SW 1271 (cell line): Measurements from ENCODE around the gene CFAP65.

Source experiments
- DNase-seq, 2 experiments: peaks; one replicate each; lab custom pipeline; 2025; lab: John Stamatoyannopoulos, UW

The CFAP65 gene

DNA sequence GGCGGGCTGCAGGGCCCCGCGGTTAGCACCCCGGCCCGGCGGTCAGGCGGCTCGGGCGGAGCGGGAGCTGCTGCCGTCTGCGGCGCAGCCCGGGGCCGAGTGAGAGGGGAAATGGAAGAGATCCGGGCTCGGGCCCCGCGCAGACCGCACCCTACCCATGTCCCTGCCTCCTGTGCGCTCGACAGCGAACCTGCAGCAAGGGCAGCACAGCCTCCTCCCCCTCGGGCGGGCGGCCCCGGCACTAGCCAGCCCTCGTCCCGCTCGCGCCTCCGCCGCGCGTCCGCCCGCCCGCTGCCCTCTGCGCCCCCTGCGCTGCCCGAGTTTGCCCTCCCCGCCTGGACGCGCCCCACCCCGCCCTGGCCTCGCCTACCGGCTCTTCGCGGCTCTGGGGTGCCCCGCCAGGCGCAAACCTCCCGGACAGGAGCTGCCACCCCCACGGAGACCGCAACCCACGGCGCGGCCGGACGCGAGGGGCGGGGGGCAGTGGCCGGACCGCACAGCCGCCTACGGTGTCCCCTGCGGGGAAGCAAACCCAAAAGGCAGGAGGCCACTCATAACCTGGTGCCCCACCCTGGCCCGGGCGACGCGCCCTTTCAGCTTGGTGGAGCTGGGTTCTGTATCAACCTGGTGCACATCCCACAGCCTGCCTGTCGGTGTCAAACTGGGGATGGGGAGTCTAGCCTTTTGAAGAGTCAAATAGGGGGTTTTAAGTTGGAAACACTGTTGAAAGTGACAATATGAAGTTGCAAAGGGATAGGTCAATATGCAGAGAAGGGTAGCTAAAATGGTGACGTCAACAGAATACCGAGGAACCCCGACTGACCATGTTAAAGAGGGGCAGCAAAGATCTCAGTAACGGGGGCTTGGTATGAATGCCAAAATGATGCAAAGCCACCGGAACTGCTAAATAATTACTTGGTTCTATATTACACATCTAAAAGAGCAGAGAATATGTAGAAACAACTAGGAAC lies 19.8 kb upstream of the CFAP65 start, which contains the start of gene IHH:
Gene IHH (minus strand): TSS at position 101 of the 971 bp plus-strand sequence. CDS start 454 bp downstream, outside the sequence.
- no peak for DNase-seq

DNA sequence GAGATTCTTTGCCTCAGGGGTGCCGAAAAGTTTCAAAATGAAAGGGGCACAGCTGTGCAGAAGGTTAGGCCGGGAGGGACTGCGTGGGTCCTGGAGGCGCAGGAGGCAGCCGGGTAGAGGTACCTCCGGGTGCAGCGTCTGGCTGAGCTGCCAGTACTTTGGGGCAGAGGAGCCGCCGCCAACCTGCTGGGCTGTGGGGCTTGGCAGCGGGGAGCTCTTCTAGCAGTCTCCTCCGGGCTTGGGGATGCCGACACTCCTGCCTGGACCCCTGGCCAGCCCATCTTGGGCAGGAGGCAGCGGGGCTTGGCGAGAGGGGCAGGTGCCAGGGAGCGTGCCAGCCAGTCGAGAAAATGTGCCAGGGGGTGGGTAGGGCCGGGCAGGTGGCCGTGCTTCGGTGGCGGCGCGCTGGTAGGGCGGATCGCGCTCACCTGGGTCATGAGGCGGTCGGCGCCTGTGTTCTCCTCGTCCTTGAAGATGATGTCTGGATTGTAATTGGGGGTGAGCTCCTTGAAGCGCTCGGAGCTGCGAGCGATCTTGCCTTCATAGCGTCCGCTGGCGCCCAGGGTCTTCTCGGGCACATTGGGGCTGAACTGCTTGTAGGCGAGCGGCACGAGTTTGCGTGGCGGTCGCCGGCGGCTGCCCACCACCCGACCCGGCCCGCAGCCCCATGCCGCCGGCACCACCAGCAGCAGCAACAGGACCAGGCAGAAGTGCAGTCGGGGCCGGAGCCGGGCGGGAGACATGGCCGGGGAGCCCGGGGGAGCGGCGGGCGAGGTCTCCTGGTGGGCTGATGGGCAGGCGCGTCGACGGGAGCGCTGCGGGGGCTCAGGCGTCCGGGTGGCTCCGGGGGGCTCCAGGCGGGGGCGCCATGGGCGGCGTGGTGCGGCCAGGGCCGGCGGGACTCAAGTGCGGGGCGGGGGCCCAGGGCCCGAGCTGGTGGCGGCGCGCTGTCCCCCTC lies 18.7 kb upstream of the CFAP65 start:
- no peak for DNase-seq

DNA sequence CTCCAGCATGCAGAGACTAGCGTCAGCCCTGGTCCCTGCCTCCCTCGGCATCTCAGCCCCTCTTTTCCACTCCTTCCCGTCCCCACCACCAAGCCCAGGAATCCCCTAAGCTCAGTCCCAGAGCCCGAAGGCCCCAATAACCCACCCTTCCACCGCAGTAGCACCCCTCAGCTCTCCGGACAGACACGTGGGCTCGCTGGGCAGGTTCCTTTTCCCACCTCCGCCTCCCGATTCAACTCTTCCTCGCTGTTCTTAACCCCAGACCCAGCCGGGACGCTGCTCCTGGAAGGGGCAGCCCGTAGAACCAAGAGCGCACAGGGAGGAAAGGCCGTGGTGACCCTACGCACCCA lies 18.0 kb upstream of the CFAP65 start:
- no peak for DNase-seq

DNA sequence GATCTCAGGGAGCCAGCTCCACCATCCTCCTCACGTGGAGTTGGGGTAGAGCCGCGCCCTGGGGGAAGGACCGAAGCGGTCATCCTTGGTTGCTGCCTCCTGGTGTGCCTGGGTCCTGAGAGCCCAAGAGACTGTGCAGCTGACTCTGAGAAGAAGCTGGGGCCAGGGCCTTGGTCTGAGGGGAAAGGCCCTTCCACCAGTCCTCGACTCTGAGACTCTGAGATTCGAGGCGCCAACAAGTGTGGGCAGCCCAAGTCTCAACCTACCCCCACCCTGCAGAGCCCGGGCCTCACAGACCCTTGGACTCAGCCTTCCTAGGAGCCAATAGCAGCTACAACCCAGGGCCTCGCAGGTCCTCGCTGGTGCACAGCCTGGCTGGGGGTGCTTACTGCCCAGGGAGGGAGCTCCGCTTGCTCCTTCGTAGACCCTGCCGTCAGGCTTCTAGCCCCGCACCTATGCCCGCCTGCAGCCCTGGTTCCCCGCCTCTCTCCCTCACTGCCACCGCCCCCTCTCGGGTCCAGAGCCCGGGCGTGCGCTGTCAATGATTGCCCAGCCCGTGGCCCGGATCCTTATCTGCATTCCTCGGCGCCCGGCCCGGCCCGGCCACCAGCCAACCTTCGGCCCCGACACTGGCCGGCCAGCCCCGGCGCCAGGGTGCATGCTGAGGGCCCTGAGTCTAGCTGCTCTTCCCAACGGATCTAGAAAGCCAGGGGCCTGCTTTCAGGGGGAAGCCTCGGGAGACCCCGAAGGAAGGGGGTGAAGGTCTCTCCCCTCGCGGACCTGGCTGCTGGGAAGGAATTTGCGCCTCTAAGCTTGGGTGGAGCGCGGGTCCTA lies 17.4 kb upstream of the CFAP65 start:
- DNase-seq: no peak

DNA sequence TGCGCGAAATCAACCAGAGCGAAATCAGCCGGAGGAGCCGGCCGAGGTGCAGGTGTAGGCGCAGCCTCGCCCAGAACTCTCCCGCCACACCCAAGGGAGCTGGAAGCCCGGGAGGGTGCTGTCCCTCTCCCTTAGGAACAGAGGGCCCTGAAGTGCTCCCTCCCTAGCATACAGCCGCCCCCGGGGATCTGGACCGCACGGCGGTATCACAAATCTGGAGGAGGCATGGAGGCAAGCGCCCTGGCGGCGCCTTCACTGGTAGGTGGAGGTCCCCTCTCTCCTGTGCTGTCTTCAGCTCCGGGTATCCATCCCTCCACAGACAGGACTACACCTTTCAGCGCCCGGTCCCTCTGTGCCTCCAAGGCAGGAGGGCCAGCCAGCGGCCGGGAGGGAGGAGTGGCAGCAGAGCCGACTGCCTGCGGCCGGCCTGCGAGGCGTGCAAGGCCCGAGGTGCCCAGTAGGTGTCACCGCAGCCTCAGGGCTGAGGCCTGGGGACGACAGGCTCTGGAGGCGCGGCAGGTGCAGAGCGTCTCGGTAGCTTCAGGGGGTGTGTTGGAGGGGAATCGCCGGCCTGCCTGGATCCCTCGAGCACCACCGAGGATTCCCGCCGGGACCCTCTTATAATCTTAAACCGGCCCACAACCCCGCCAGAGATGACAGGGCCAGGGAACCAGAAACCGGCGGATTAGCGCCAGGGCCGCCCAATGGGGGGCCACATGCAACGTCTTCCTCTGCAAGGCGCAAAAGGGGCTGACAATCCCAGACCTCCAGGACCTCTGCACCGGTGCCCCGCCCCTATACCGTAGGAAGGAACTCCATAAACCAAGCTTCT lies 16.6 kb upstream of the CFAP65 start:
- peak in 1 of 2 experiments; percentile 12 for DNase-seq

DNA sequence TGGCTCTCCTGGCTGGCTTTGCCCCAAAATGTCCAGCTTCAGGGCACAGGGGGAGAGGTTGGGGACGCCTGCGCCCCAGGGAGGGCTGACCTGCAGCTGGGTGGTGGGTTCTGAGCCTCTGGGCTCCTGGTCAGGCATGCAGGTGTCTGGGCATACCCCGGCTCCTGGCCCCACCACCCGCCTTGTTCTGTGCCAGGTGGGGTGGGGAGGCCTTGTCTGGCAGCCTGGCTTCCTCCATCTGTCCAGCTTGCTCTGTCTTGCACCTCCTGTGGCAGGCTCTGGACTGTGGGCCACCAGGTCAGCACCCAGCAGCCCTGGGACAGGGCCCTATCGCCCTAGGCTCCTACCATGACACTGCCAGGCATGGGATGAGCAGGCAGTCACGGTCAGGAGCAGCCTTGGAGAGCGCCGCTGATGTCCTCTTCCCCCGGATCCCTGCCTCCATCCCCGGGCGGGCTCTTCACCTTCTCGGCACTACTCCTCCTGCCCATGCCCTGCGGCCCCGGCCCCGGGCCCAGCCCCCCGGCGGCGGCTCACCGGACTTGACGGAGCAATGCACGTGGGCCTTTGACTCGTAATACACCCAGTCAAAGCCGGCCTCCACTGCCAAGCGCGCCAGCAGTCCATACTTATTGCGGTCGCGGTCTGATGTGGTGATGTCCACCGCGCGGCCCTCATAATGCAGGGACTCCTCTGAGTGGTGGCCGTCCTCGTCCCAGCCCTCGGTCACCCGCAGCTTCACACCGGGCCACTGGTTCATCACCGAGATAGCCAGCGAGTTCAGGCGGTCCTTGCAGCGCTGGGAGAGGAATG lies 15.8 kb upstream of the CFAP65 start:
- DNase-seq: no peak

DNA sequence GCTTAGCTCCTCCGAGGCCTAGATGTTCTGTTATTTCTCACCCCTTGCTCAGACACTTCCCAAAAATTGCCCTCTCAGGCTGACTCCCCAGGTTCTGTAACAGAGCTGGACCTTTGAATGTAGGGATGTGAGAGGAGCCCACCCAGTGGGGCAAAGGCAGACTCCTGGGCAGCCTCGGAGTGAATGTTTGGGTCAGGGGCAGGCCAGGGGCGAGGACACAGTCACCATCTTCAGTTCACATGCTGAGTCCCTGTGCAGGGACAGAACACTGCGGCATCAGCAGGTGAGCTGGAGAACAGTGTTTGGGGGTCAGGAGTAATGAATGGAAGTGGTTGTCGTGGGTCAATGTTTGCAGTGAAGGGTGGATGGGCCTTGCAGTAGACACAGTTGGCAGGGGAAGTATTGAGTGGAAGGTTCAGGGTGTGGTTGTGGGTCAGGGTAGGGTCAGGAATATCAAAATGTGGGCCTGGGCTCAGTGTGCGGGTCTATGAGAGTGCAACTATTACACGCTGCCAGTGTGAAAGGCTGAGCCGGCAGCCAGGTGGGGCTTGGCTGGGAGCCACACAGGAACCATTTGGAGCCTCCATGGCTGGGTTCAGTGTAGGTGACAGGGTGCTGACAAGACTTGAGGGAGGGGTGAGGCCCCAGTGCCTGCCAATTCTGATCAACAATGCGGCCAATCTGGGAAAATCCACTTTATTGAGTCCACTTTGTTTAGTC lies 15.0 kb upstream of the CFAP65 start:
- DNase-seq: no peak

DNA sequence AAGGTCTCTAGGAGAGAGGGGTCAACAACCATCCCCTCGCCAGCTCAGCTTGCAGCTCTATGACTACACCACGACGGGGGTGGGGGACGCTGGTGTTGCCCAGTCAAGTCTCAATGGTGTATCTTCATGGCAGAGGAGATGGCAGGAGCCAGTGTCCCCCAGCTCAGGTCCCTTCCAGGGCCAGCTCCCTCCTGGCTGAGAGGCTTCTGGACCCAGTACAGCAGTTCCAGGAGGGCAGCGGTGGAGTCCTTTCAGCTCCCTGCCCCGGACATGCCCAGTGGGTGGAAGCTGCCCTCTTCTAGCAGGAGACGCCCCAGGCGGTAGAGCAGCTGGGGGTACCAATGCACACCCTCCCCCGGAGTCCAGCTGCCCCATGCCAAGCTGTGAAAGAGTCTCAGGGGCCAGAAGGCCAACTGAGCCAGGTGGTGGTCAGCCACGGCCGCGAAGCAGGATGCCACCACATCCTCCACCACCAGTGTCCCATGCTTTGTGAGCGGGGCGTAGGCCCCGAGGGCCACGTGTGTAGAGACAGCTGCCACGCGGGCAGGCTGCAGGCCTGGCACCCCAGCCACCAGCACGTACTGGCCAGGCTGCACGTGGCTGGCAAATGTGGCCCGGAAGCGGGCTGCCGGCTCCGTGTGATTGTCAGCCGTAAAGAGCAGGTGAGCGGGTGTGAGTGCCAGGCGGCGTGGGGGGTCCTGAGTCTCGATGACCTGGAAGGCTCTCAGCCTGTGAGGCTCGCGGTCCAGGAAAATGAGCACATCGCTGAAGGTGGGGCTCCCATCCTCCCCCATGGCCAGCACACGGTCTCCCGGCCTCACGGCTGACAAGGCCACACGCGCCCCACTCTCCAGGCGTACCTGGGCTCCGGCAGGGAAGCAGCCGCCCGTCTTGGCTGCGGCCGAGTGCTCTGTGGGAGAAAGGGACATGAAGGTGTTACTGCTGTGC lies 13.9 kb upstream of the CFAP65 start:
- DNase-seq: no peak

DNA sequence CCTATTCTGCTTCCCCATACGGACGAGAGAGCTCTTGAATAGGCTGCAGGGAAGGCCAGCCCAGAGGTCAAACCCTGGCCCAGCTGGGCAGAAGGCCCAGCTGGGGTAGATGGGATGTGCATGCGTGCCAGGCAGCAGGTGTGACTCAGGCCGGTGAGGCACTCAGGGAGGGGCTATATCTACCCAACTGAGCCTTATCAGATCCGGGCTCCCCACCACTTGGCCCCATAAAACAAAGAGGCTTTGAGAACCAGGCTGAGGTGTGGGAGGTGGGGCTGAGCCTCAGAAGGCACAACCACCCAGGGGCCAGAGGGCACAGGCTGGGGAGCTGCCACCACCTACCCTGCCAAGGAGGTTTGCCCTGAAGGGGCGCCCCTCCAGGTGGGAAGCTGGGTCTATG lies 8.0 kb upstream of the CFAP65 start:
- no peak for DNase-seq

DNA sequence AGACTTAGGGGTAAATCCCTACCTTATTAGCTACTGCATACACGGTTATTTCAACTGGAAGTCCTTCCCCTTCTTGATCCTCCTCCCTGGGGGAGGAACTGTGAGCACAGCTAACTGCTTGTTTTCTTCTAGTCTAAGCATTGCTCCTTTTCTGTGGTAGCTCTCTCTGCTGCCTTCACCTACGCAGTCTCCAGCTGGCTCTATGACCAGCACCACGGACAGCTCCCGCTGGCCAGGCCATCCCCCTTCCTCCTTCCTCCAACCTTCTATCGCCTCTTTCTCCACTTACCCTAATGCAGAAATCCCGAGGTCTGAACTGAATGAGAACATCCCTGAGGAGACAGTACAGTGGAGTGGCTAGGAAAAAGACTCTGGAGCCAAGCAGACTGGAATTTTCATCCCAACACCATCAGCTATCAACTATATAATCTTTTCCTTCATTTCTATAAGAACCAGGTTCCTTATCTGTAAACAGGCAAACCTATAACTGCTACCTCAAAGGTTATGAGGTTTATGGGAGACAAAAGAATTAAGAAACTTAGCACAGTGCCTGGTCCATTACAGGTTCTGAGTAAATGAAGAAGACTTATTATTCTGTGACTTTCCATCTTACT lies 4.7 kb upstream of the CFAP65 start:
- no peak for DNase-seq

DNA sequence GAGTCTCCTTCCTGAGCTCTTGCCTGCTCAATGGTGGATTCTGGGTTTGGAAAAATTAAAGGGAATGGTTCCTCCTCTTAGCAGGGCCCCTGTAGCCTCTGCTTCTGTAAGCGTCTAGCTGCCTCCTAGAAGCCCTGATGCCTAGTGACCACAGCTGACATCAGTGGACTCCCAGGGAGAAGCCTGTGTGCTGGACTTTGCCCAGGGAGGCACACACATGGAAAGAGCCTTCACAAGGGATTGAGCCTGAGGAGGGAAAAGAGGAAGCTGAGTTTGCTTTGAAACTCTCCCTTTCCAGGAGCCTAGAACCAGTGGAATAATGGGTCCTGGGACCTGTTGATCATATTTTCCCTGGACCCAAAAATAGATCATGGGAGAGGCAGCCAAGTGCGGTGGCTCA lies 1.4 kb upstream of the CFAP65 start:
- DNase-seq: no peak

DNA sequence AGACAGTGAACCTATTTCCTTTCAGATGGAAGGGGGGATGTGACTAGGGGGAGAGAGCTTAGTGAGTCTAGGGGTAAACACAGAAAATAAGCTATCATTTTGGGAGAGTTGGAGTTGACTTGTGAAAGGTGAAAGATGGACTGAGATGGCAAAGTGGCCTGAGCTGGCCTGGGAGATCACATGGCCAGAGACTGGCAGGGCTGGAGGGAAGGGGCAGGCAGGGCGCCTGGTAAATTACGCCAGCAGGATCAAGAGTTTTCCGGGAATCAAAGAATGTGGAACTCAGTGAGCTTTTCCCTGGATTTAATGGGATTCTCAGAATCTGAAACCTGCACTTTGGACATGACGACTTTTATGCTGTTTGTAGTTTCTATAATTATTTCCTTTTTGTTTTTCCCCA lies 841 bp upstream of the CFAP65 start:
- DNase-seq: no peak

DNA sequence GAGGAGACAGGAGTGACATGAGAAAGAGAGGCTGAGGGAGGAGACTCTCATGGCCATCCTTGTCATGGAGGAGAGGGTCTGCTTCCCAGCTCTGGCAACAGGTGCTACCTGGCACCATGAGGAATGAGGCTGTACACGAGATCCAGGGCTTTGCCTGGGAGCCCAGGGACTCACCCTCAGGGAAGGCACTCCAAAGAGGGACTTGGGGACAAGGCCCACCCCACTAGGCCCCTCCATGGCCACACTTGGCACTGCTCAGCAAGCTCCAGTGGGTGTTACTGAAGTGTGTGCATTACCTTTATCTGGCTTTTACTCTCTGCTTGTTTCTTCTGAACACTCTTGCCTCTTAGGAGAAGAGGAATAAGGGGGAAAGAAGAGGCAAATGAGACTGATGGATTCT lies 2.7 kb downstream of the CFAP65 start:
- DNase-seq: no peak

DNA sequence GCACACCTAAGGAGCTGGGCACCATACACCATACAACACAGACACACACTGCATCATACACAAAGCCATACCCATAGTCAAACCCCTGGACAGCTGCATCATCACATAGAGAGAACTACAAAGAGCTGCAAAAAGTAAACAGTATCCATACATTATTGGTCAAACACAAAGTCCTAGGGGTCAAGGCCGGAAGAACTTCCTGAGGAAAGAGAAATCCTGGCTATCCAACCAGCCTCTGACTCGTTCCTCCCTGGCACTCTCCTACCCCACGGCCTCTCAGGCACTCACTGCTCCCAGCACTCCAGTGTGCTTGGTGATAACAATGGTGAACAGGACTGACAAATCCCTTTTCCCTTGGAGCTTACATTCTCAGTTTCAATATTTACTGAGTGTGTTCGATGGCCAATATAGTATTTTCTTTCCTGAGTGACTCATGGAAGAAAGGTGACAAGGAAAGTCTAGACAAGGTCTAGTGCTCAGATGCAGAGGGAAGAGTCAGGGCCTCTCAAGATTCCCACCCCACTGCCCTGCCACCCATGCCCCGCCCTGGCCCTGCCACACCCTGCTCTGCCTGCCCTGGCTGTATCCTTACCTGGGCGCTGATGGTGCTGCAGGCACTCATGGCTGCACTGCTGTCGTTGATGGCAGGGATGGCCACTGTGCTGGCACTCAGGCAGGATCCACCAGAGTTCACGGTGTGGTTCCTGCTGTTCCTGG lies 3.4 kb downstream of the CFAP65 start:
- DNase-seq: no peak

DNA sequence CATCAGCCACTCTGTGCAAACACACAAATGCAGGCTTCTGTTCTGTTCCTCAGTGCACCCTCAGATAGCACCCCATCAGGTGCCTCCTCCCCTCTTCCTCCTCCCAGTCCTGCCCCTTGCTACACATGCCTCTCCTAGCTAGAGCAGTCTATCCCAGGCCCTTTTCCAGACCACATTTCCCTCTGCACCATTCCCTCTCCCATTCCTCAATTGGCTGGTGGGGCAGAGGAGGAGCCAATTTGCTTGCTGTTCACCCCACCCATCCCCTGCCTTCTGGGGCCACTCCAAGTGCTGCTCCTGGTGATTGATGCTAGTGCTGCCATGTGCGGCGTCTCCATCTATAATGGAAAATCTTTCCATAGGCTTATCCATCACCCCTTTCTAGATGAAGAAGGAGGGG lies 5.4 kb downstream of the CFAP65 start:
- DNase-seq: no peak

DNA sequence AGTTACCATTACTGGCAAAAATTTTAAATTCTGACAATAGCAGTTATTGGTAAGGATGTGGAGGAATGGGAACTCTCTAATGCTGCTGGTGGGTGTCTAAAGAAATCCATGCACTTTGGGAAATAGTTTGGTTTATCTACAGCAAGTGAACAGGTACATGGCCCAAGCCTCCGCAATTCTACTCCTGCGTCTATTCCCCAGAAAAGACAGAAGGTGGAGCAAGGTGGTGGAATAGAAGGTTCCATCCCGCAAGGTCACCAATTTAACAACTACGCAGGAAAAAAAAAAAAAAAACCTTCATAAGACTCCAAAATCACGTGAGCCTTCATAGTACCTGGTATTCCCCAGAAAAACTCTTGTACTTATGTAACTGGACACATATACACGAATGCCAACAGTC lies 6.5 kb downstream of the CFAP65 start:
- DNase-seq: no peak
